B cell (primary cell): ENCODE results near the gene ARHGEF19. TPM values are rescaled to one million over a fixed set of nuclear protein-coding genes. Genes with fewer than 3 reads are reported as not detected.

ENCODE experiments used
- ATAC-seq: fragments of 200-7000 bp; cut with Tn5 transposase; one replicate; pipeline ENCODE4 v1.10.0; 2021; ENCODE audit warnings: low read depth, mild to moderate bottlenecking, moderate number of reproducible peaks, moderate library complexity
- CTCF ChIA-PET: fragments of 350-600 bp; sonication (Branson Sonifier 250); formaldehyde crosslinking; loops from one replicate; lab custom pipeline; 2021; ENCODE audit warnings: antibody characterized with exemption, inconsistent platforms; lab: Charles Lee
- POLR2A ChIA-PET: fragments of 350-600 bp; sonication (Branson Sonifier 250); formaldehyde crosslinking; loops from one replicate; lab custom pipeline; 2021; ENCODE audit warnings: antibody characterized with exemption; lab: Charles Lee
- DNase-seq: peaks from one replicate; pipeline ENCODE4 v3.0.0; 2013
- H2AFZ ChIP-seq: 2 replicates; pipeline ENCODE4 v1.6.1; 2012; ENCODE audit warnings: mild to moderate bottlenecking, low read depth, low read length; ENCODE audit not compliant: insufficient read depth, poor library complexity, severe bottlenecking
- H3K27ac ChIP-seq, 2 donors: 1 replicate in 1 of 2; 2 replicates in 1 of 2; pipeline ENCODE4 v1.5.1; 2012 to 2013; ENCODE audit warnings: low read length in 2 of 2, mild to moderate bottlenecking in 2 of 2, moderate library complexity in 1 of 2
- H3K27me3 ChIP-seq, 4 experiments: fragments of 200-600 bp in 1 of 4; sonication (generic) in 1 of 4; replicated peaks in 1 of 4; 1 replicate in 2 of 4; 2 replicates in 2 of 4; pipeline versions ENCODE4 v1.6.1 to v1.7.0; 2013 to 2016; ENCODE audit warnings: low read length in 3 of 4, mild to moderate bottlenecking in 2 of 4, mixed read lengths in 1 of 4, moderate library complexity in 1 of 4; ENCODE audit not compliant: insufficient read depth in 4 of 4, control insufficient read depth in 3 of 4; ENCODE audit errors: control extremely low read depth in 1 of 4
- H3K36me3 ChIP-seq, 2 experiments: replicated peaks in 1 of 2; 1 replicate in 1 of 2; 2 replicates in 1 of 2; pipeline versions ENCODE4 v1.6.1 to v1.7.1; 2013; ENCODE audit warnings: low read length in 1 of 2; ENCODE audit not compliant: insufficient read depth in 2 of 2, control insufficient read depth in 1 of 2; ENCODE audit errors: control extremely low read depth in 1 of 2, extremely low read depth in 1 of 2
- H3K4me1 ChIP-seq, 2 donors: fragments of 200-600 bp in 1 of 2; sonication (generic) in 1 of 2; 1 replicate in 1 of 2; 2 replicates in 1 of 2; pipeline versions ENCODE4 v1.5.1 to v1.6.1; 2013 to 2017; ENCODE audit warnings: low read length in 2 of 2; ENCODE audit not compliant: control insufficient read depth in 2 of 2, insufficient read depth in 2 of 2
- H3K4me2 ChIP-seq: replicated peaks from 2 replicates; pipeline ENCODE3; 2012; ENCODE audit warnings: mild to moderate bottlenecking, low read depth, low read length; ENCODE audit not compliant: poor library complexity, severe bottlenecking
- H3K4me3 ChIP-seq, 5 experiments: fragments of 200-600 bp in 1 of 5; sonication (generic) in 1 of 5; 1 replicate in 3 of 5; 2 replicates in 2 of 5; pipeline versions ENCODE4 v1.5.1 to v1.7.0; 2011 to 2016; ENCODE audit warnings: low read length in 4 of 5, mild to moderate bottlenecking in 4 of 5, low read depth in 2 of 5, control low read depth in 1 of 5, moderate library complexity in 1 of 5; ENCODE audit not compliant: insufficient read depth in 1 of 5; ENCODE audit errors: control extremely low read depth in 1 of 5, extremely low read depth in 1 of 5
- H3K79me2 ChIP-seq: fragments of 200-600 bp; sonication (generic); one replicate; pipeline ENCODE4 v1.6.0; 2016; ENCODE audit warnings: low read length; ENCODE audit not compliant: control insufficient read depth, insufficient read depth
- H3K9ac ChIP-seq: fragments of 200-600 bp; sonication (generic); 2 replicates; pipeline ENCODE4 v1.6.1; 2017; ENCODE audit warnings: mild to moderate bottlenecking, low read length, moderate library complexity
- H3K9me3 ChIP-seq, 3 donors: one replicate each; pipeline versions ENCODE4 v1.6.1 to v1.7.1; 2013; ENCODE audit warnings: low read length in 2 of 3; ENCODE audit not compliant: control insufficient read depth in 2 of 3, insufficient read depth in 1 of 3; ENCODE audit errors: control extremely low read depth in 1 of 3
- H4K20me1 ChIP-seq: 2 replicates; pipeline ENCODE4 v1.6.0; 2012; ENCODE audit warnings: mild to moderate bottlenecking, low read length; ENCODE audit not compliant: insufficient read depth, control insufficient read depth, poor library complexity, severe bottlenecking
- H3K27ac Mint-ChIP-seq: one replicate; pipeline ENCODE4 v1.8.0; 2021; ENCODE audit warnings: mixed read lengths
- H3K27me3 Mint-ChIP-seq: one replicate; pipeline ENCODE4 v1.8.0; 2021; ENCODE audit warnings: mixed read lengths
- H3K4me1 Mint-ChIP-seq: one replicate; pipeline ENCODE4 v1.8.0; 2021; ENCODE audit warnings: mixed read lengths
- H3K4me3 Mint-ChIP-seq: one replicate; pipeline ENCODE4 v1.8.0; 2021; ENCODE audit warnings: mixed read lengths
- H3K9me3 Mint-ChIP-seq: one replicate; pipeline ENCODE4 v1.8.0; 2022; ENCODE audit warnings: mixed read lengths; ENCODE audit not compliant: insufficient read depth
- CTCF ChIP-seq: fragments of 200-600 bp; IDR thresholded peaks from one replicate; pipeline ENCODE4 v1.8.0; 2022; ENCODE audit warnings: antibody characterized with exemption, mild to moderate bottlenecking
- EZH2 ChIP-seq: IDR thresholded peaks from 2 replicates; pipeline ENCODE4 v1.6.1; 2012; ENCODE audit warnings: borderline replicate concordance, low read depth, mild to moderate bottlenecking, moderate library complexity, low read length; ENCODE audit not compliant: insufficient read depth, poor library complexity, severe bottlenecking
- WGBS: methylation state at CpG from one replicate; pipeline ENCODE4 v1.1.5; 2013; ENCODE audit warnings: missing lambda C conversion rate; ENCODE audit not compliant: insufficient coverage; 5-methylcytosine and 5-hydroxymethylcytosine counted together
- intact Hi-C: fragments of 100-400 bp; cut with micrococcal nuclease; formaldehyde crosslinking; loops from one replicate; pipeline ENCODE4 v1.10.0; 2022
- polyA plus RNA-seq: library from polyadenylated mRNA; depleted of rRNA; stranded (reverse); fragments of >200 nt; gene quantifications from 2 replicates; pipeline ENCODE4 v1.2.3, GENCODE V29; 2012
- total RNA-seq, 2 donors: library from RNA; stranded (reverse); fragments of 120-200 nt in 1 of 2; gene quantifications; 1 replicate in 1 of 2; 2 replicates in 1 of 2; pipeline versions ENCODE4 v1.2.3 to v1.2.4, GENCODE V29; 2013 to 2022

The ARHGEF19 gene
- total and polyA plus RNA-seq, 2 donors (not counting 1 experiment from before 2014, with no cell fraction given), result 13.9 to 20.9 TPM

GRCh38 chr1:16167331-16168143 lies 44.9 kb downstream of the ARHGEF19 start:
- peaks cover 4% of the 10 kb centered on the region for H3K27me3 Mint-ChIP-seq

More at GRCh38 chr1:16167331-16168143, 44.9 kb downstream of the ARHGEF19 start:
- Mint-ChIP-seq H3K27ac (peak overlapping the region; percentile 50), H3K4me3 (peak overlapping the region; percentile 84), H3K4me1 (peaks cover 27% of the 10 kb centered on the region), H3K9me3 (no peaks in the 10 kb centered on the region)
- no peaks in the 10 kb centered on the region for H3K36me3 ChIP-seq
- TF ChIP-seq CTCF (no peak), EZH2 (no peak)
- no peaks in the 10 kb centered on the region for H3K79me2 ChIP-seq
- peak overlapping the region; percentile 75 for H2AFZ ChIP-seq
- peak overlapping the region; percentile 70 for H3K9ac ChIP-seq
- peak overlapping the region; percentile 93 for H3K4me2 ChIP-seq
- POLR2A ChIA-PET, result interaction anchor here (0.6 kb wide), 1 partner anchor 151 kb away, joined by 3 read pairs; no protein-coding TSS in a partner anchor
- DNase-seq, result peak; percentile 89
- H3K4me3 ChIP-seq, result peak overlapping the region in 4 of 5 experiments; percentile 60 to 67 (median 64)
- H3K27me3 ChIP-seq, result peaks cover 0 to 14% (median 4%) of the 10 kb centered on the region in 4 experiments
- peak overlapping the region in 1 of 2 donors; percentile 50 for H3K27ac ChIP-seq
- CTCF ChIA-PET, result no interaction called here
- H3K9me3 ChIP-seq, result peaks cover 0 to 2% (median 0%) of the 10 kb centered on the region in 3 donors
- intact Hi-C loops, result loop anchor here (1.0 to 2.0 kb wide), 2 partner anchors 39 to 50 kb away; no protein-coding TSS in a partner anchor
- ATAC-seq, result peak; percentile 92
- H4K20me1 ChIP-seq, result no peaks in the 10 kb centered on the region
- 7% methylated on average over 41 of the region's 60 CpGs for WGBS
- H3K4me1 ChIP-seq, result peaks cover 21 to 33% of the 10 kb centered on the region in 2 donors
